Measurements from ENCODE around the gene PLA2G3.

DNA sequence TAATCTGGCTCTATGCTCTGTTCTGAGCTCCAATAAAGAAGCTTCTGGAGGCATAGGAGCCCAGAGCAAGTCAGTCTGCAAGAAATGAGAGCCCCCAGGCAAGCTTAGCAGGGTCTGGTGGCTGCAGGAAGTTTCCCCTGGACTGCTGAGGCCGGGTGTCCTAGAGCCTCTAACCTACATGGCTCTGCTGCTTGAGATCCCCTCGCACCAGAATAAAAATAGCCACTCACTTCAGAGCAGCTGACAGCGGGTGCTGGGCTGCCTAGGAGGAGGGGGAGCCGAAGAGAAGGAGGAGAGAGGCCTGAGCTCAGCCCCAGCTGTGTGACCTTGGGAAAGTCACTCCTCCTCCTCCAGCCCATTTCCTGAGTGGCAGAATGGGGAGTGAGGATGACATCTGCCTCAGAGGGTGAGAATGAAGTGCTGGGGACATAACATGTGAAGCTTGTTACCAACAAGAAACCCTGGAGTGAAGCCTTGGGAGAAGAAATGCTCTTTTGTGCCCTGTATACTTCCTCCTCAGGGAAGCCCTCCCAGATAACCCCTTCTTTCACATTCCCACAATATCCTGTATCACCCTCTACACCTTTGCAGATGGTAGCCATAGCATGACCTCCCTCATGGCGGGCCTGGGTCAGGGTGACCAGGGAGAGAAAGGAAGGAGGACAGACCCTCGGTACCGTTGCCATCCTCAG lies 21.1 kb downstream of the PLA2G3 start:
- TF ChIP-seq, protein P1, sequence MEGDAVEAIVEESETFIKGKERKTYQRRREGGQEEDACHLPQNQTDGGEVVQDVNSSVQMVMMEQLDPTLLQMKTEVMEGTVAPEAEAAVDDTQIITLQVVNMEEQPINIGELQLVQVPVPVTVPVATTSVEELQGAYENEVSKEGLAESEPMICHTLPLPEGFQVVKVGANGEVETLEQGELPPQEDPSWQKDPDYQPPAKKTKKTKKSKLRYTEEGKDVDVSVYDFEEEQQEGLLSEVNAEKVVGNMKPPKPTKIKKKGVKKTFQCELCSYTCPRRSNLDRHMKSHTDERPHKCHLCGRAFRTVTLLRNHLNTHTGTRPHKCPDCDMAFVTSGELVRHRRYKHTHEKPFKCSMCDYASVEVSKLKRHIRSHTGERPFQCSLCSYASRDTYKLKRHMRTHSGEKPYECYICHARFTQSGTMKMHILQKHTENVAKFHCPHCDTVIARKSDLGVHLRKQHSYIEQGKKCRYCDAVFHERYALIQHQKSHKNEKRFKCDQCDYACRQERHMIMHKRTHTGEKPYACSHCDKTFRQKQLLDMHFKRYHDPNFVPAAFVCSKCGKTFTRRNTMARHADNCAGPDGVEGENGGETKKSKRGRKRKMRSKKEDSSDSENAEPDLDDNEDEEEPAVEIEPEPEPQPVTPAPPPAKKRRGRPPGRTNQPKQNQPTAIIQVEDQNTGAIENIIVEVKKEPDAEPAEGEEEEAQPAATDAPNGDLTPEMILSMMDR (IDR thresholded peaks at IDR 0.05): no peak
- no peak for TF ChIP-seq POLR2A (IDR thresholded peaks at IDR 0.05)
- TF ChIP-seq EP300 (IDR thresholded peaks at IDR 0.05): no peak

Measured in ovary (tissue), 3 donors.